Measurements from ENCODE around the gene CHCHD3.

The CHCHD3 gene

DNA sequence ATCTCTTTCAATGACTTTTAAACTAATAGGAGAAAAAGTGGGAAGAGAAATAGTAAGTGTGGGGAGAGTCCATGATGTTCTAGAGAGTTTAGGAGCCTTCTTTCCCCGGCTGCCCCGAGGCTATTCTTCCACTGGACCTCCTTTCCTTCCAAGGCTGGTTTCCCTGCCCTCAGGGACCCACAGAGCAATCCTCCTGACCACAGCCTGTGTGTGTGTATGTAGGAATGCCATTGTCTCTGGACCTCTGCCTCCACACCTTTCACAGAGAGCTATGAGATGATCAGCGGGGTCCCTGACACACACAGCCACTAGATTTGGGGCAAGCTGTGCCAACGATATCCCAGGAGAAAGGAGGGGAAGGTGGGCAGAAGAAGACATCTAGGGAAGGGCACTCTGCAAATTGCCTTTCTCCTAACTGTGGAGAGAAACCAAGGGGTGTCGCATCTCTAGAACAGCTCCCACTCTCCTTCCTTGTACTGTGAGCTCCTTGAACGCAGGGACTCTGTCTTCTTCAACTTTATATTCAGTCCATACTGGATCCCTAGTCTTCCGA lies 13.3 kb upstream of the CHCHD3 start (continued):
- no peak for TF ChIP-seq ZNF146 (tag by site-specific recombination; IDR thresholded peaks at IDR 0.05)
- no peak for TF ChIP-seq ZNF701 (tag by site-specific recombination; IDR thresholded peaks at IDR 0.05)
- TF ChIP-seq, protein P1, sequence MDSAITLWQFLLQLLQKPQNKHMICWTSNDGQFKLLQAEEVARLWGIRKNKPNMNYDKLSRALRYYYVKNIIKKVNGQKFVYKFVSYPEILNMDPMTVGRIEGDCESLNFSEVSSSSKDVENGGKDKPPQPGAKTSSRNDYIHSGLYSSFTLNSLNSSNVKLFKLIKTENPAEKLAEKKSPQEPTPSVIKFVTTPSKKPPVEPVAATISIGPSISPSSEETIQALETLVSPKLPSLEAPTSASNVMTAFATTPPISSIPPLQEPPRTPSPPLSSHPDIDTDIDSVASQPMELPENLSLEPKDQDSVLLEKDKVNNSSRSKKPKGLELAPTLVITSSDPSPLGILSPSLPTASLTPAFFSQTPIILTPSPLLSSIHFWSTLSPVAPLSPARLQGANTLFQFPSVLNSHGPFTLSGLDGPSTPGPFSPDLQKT (IDR thresholded peaks at IDR 0.05; ENCODE audit: borderline replicate concordance, low read depth, low read length) = no peak
- TF ChIP-seq, protein P2, sequence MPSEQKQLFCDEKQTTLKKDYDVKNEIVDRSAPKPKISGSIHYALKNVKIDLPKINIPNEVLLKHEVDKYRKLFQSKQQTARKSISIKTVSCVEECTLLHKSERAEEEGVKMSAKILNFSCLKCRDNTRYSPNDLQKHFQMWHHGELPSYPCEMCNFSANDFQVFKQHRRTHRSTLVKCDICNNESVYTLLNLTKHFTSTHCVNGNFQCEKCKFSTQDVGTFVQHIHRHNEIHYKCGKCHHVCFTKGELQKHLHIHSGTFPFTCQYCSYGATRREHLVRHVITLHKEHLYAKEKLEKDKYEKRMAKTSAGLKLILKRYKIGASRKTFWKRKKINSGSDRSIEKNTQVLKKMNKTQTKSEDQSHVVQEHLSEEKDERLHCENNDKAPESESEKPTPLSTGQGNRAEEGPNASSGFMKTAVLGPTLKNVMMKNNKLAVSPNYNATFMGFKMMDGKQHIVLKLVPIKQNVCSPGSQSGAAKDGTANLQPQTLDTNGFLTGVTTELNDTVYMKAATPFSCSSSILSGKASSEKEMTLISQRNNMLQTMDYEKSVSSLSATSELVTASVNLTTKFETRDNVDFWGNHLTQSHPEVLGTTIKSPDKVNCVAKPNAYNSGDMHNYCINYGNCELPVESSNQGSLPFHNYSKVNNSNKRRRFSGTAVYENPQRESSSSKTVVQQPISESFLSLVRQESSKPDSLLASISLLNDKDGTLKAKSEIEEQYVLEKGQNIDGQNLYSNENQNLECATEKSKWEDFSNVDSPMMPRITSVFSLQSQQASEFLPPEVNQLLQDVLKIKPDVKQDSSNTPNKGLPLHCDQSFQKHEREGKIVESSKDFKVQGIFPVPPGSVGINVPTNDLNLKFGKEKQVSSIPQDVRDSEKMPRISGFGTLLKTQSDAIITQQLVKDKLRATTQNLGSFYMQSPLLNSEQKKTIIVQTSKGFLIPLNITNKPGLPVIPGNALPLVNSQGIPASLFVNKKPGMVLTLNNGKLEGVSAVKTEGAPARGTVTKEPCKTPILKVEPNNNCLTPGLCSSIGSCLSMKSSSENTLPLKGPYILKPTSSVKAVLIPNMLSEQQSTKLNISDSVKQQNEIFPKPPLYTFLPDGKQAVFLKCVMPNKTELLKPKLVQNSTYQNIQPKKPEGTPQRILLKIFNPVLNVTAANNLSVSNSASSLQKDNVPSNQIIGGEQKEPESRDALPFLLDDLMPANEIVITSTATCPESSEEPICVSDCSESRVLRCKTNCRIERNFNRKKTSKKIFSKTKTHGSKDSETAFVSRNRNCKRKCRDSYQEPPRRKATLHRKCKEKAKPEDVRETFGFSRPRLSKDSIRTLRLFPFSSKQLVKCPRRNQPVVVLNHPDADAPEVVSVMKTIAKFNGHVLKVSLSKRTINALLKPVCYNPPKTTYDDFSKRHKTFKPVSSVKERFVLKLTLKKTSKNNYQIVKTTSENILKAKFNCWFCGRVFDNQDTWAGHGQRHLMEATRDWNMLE (tag by site-specific recombination; conservative IDR thresholded peaks at IDR 0.05; ENCODE audit: low read depth) = no peak
- TF ChIP-seq ZNF830 (tag by site-specific recombination; IDR thresholded peaks at IDR 0.05; ENCODE audit: low read depth) = no peak
- no peak for TF ChIP-seq ZNF214 (tag by site-specific recombination; IDR thresholded peaks at IDR 0.05; ENCODE audit: borderline replicate concordance)

DNA sequence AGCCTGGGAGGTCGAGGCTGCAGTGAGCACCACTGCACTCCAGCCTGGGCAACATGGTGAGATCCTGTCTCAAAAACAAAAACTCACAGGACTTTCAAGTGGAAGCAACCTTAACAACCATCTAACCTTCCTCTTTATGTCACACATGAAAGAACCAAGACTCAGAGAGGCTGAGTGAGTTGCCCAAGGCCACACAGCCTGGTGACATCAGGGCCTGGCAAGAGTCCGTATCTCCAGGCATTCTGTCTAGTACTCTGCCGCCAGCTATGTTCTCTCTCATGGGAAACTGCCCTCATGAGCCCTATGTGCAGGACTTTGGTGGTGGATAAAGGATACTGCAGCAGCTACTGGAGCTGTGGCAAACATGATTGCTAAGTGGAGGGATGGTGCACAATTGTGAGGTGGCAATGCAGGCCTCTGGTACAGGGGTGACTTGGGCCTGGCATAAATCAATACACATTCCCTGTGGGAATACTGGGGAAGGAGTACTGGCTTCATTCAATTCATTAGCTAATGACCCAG lies 10.1 kb upstream of the CHCHD3 start:
- H3K36me3 ChIP-seq (ENCODE audit: control insufficient read depth in 2 of 2, insufficient read depth in 1 of 2, low read length in 2 of 2) = no peaks in the 10 kb centered on the region
- no peak overlapping the region for H3K4me3 ChIP-seq (ENCODE audit: low read depth, low read length)
- TF ChIP-seq, protein P3, sequence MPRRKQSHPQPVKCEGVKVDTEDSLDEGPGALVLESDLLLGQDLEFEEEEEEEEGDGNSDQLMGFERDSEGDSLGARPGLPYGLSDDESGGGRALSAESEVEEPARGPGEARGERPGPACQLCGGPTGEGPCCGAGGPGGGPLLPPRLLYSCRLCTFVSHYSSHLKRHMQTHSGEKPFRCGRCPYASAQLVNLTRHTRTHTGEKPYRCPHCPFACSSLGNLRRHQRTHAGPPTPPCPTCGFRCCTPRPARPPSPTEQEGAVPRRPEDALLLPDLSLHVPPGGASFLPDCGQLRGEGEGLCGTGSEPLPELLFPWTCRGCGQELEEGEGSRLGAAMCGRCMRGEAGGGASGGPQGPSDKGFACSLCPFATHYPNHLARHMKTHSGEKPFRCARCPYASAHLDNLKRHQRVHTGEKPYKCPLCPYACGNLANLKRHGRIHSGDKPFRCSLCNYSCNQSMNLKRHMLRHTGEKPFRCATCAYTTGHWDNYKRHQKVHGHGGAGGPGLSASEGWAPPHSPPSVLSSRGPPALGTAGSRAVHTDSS (tag by site-specific recombination; IDR thresholded peaks at IDR 0.05) = no peak
- no peak for TF ChIP-seq ZNF544 (tag by site-specific recombination; IDR thresholded peaks at IDR 0.05)
- TF ChIP-seq, protein P4, sequence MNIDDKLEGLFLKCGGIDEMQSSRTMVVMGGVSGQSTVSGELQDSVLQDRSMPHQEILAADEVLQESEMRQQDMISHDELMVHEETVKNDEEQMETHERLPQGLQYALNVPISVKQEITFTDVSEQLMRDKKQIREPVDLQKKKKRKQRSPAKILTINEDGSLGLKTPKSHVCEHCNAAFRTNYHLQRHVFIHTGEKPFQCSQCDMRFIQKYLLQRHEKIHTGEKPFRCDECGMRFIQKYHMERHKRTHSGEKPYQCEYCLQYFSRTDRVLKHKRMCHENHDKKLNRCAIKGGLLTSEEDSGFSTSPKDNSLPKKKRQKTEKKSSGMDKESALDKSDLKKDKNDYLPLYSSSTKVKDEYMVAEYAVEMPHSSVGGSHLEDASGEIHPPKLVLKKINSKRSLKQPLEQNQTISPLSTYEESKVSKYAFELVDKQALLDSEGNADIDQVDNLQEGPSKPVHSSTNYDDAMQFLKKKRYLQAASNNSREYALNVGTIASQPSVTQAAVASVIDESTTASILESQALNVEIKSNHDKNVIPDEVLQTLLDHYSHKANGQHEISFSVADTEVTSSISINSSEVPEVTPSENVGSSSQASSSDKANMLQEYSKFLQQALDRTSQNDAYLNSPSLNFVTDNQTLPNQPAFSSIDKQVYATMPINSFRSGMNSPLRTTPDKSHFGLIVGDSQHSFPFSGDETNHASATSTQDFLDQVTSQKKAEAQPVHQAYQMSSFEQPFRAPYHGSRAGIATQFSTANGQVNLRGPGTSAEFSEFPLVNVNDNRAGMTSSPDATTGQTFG (tag by site-specific recombination; IDR thresholded peaks at IDR 0.05; ENCODE audit: borderline replicate concordance) = no peak
- no peaks in the 10 kb centered on the region for H3K4me1 ChIP-seq (ENCODE audit: control insufficient read depth, insufficient read depth, low read length)
- CTCF ChIA-PET = no interaction called here
- H3K27ac ChIP-seq (ENCODE audit: extremely low read depth, low read depth, low read length) = no peak overlapping the region
- POLR2A ChIA-PET = interaction anchor here (0.8 kb wide), 1 partner anchor 10 kb away, joined by 3 read pairs; the partner anchor contains the start of gene CHCHD3
- no peaks in the 10 kb centered on the region for H3K9me3 ChIP-seq (ENCODE audit: control insufficient read depth, insufficient read depth, low read depth, low read length)

DNA sequence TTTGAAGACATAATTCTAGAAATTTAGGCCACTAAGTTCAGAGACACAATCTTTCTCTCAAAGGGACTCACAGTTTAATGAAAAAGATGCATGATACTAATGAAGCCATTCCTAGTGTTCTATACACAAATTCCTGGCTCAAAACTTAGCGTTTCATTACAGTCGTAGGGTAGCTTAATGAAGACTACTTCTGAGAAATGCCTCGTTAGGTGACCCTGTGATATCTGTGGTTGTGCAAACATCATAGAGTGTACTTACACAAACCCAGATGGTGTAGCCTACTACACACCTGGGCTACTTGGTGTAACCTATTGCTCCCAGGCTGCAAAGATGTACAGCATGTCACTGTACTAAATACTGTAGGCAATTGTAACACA lies 488 bp upstream of the CHCHD3 start:
- 0 out of 2 replicates have a peak, but pooled peaks cover 3% of the 10 kb centered on the region for H3K4me1 ChIP-seq (ENCODE audit: control insufficient read depth, insufficient read depth, low read length)
- no peak overlapping the region for H3K4me3 ChIP-seq (ENCODE audit: low read depth, low read length)
- H3K36me3 ChIP-seq (ENCODE audit: control insufficient read depth in 2 of 2, insufficient read depth in 1 of 2, low read length in 2 of 2) = peaks cover 0 to 13% of the 10 kb centered on the region in 2 experiments
- no peaks in the 10 kb centered on the region for H3K9me3 ChIP-seq (ENCODE audit: control insufficient read depth, insufficient read depth, low read depth, low read length)
- ChIA-PET CTCF (no interaction called here), POLR2A (interaction anchor here (0.7 to 1.0 kb wide), 8 partner anchors 9 to 1234 kb away, joined by 3 to 4 read pairs (median 3); partner anchors contain the start of gene SLC35B4)
- no peak overlapping the region for H3K27ac ChIP-seq (ENCODE audit: extremely low read depth, low read depth, low read length)
- no peak for TF ChIP-seq ZNF10 (tag by site-specific recombination; IDR thresholded peaks at IDR 0.05)
